K562 (cell line): ENCODE data around the gene NKG7. TPM values are rescaled to one million over a fixed set of nuclear protein-coding genes. Genes with fewer than 3 reads are reported as not detected.

Source experiments
- CAMTA2 ChIP-seq: fragments of 250-450 bp; sonication (Bioruptor Pico); conservative IDR thresholded peaks from 2 replicates; pipeline ENCODE4 v1.5.1; 2022
- HDAC1 ChIP-seq, 2 experiments: fragments of 450-650 bp; IDR thresholded peaks; 2 replicates each; pipeline ENCODE4 v1.6.1; 2016 to 2017; ENCODE audit warnings: inconsistent platforms in 1 of 2, mild to moderate bottlenecking in 1 of 2, moderate library complexity in 1 of 2
- HDAC3 ChIP-seq: fragments of 450-650 bp; IDR thresholded peaks from 2 replicates; pipeline ENCODE4 v1.6.1; 2018; ENCODE audit warnings: borderline replicate concordance, mild to moderate bottlenecking, moderate library complexity; ENCODE audit not compliant: partially characterized antibody
- MYC ChIP-seq, 2 experiments: fragments of 250-450 bp in 1 of 2; sonication (Bioruptor Pico) in 1 of 2; IDR thresholded peaks; 2 replicates each; pipeline versions ENCODE4 v1.5.1 to v1.6.1; 2012 to 2021; ENCODE audit warnings: low read depth in 2 of 2, borderline replicate concordance in 1 of 2, improper control_type of control experiment in 1 of 2, low read length in 1 of 2, mild to moderate bottlenecking in 1 of 2, moderate library complexity in 1 of 2
- NCOA2 ChIP-seq, 2 experiments: fragments of 450-650 bp; IDR thresholded peaks; 2 replicates each; pipeline ENCODE4 v1.6.1; 2018; ENCODE audit warnings: mild to moderate bottlenecking in 2 of 2, moderate library complexity in 1 of 2; ENCODE audit not compliant: partially characterized antibody in 2 of 2
- NR2C1 ChIP-seq, 2 experiments: fragments of 450-650 bp; IDR thresholded peaks; 2 replicates each; pipeline ENCODE4 v1.6.1; 2017; ENCODE audit warnings: mild to moderate bottlenecking in 2 of 2, antibody characterized with exemption in 1 of 2, inconsistent platforms in 1 of 2, missing compliant biosample characterization in 1 of 2, missing genetic modification characterization in 1 of 2
- NR2F6 ChIP-seq: fragments of 450-650 bp; formaldehyde crosslinking; IDR thresholded peaks from 2 replicates; pipeline ENCODE4 v1.4.0; 2020; ENCODE audit warnings: mild to moderate bottlenecking
- PHF21A ChIP-seq: fragments of 450-650 bp; IDR thresholded peaks from 2 replicates; pipeline ENCODE4 v1.6.1; 2017; ENCODE audit warnings: low read depth, borderline replicate concordance
- PML ChIP-seq: IDR thresholded peaks from 2 replicates; pipeline ENCODE4 v1.6.1; 2012; ENCODE audit warnings: low read length, inconsistent platforms
- RAD51 ChIP-seq: fragments of 450-650 bp; IDR thresholded peaks from 2 replicates; pipeline ENCODE4 v1.7.1; 2016; ENCODE audit warnings: low read depth, mild to moderate bottlenecking, borderline replicate concordance
- RERE ChIP-seq: sonication (generic); formaldehyde crosslinking; IDR thresholded peaks from 2 replicates; pipeline ENCODE4 v1.8.0; 2023; ENCODE audit warnings: missing genetic modification reagents, mild to moderate bottlenecking, borderline replicate concordance
- ZBTB17 ChIP-seq: fragments of 450-650 bp; formaldehyde crosslinking; IDR thresholded peaks from 2 replicates; pipeline ENCODE4 v1.4.0; 2020; ENCODE audit warnings: mild to moderate bottlenecking
- ZFP36 ChIP-seq: fragments of 150-350 bp; IDR thresholded peaks from 2 replicates; pipeline ENCODE4 v1.6.1; 2018; ENCODE audit warnings: low read length, low read depth; ENCODE audit not compliant: partially characterized antibody
- ZKSCAN3 ChIP-seq: fragments of 250-450 bp; sonication (Bioruptor Pico); IDR thresholded peaks from 2 replicates; pipeline ENCODE4 v1.4.0; 2020
- ZNF239 ChIP-seq: fragments of 250-450 bp; sonication (Bioruptor Pico); IDR thresholded peaks from 2 replicates; pipeline ENCODE4 v1.4.0; 2020; ENCODE audit warnings: mild to moderate bottlenecking
- ZNF347 ChIP-seq: fragments of 450-650 bp; formaldehyde crosslinking; IDR thresholded peaks from 2 replicates; pipeline ENCODE4 v1.4.0; 2020; ENCODE audit warnings: low read depth, mild to moderate bottlenecking, moderate library complexity
- polyA plus RNA-seq, 8 experiments: library from polyadenylated mRNA; depleted of rRNA in 4 of 8; stranded (reverse) in 5 of 8; unstranded in 3 of 8; fragments of >200 nt; fragmentation: Nextera tagmentation in 2 of 8; fragmentation: Illumina TruSeq in 1 of 8; extraction: Ambion mirVana in 2 of 8; extraction: Trizol in 1 of 8; gene quantifications; 2 replicates each; pipeline versions ENCODE4 v1.2.1 to v1.2.3, GENCODE V29; 2011 to 2014; ENCODE audit warnings: inconsistent platforms in 1 of 8, missing spikeins in 1 of 8
- total RNA-seq, 7 experiments: library from RNA; depleted of rRNA in 6 of 7; stranded (reverse); fragments of >200 nt in 6 of 7; fragmentation: Illumina TruSeq in 2 of 7; extraction: Trizol in 2 of 7; gene quantifications; 2 replicates each; pipeline versions ENCODE4 v1.2.1 to v1.2.3, GENCODE V29; 2011 to 2021; ENCODE audit warnings: low replicate concordance in 1 of 7
- TF ChIP-seq, protein P1 (sequence below): sonication (generic); formaldehyde crosslinking; IDR thresholded peaks from 2 replicates; pipeline ENCODE4 v1.8.1; 2023; ENCODE audit warnings: mild to moderate bottlenecking, missing genetic modification reagents, moderate library complexity
- TF ChIP-seq, protein P2 (sequence below): fragments of 250-450 bp; sonication (Bioruptor Pico); IDR thresholded peaks from 2 replicates; pipeline ENCODE4 v1.4.0; 2020; ENCODE audit warnings: mild to moderate bottlenecking

The NKG7 gene
- total and polyA plus RNA-seq, 9 of the 15 experiments (the other 6 are each of a cell fraction or from before 2014, with no cell fraction given): 0.30 to 0.70 (median 0.51) TPM; not detected in 2

- TF ChIP-seq, protein P1, sequence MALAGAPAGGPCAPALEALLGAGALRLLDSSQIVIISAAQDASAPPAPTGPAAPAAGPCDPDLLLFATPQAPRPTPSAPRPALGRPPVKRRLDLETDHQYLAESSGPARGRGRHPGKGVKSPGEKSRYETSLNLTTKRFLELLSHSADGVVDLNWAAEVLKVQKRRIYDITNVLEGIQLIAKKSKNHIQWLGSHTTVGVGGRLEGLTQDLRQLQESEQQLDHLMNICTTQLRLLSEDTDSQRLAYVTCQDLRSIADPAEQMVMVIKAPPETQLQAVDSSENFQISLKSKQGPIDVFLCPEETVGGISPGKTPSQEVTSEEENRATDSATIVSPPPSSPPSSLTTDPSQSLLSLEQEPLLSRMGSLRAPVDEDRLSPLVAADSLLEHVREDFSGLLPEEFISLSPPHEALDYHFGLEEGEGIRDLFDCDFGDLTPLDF: 0 out of 2 replicates have a peak, but pooled peaks have one; percentile 16
- TF ChIP-seq ZBTB17 (no peak), PML (no peak), MYC (IDR thresholded peaks at IDR 0.05; ENCODE audit: low read depth, low read length) (peak; percentile 67), MYC (CRISPR knock-in tag; IDR thresholded peaks at IDR 0.05; ENCODE audit: borderline replicate concordance, low read depth) (no peak), RERE (CRISPR knock-in tag) (no peak), RAD51 (peak; percentile 46; the same call in 1 of the 2 replicates), HDAC1 (IDR thresholded peaks at IDR 0.05) (peak in 1 of 2 experiments; percentile 59; a peak in 2 of 4 replicates), HDAC3 (no peak), ZNF347 (no peak), CAMTA2 (CRISPR knock-in tag) (no peak), ZKSCAN3 (CRISPR knock-in tag) (no peak), ZNF239 (CRISPR knock-in tag) (no peak), NR2C1 (IDR thresholded peaks at IDR 0.05) (no peak), NR2C1 (tag; IDR thresholded peaks at IDR 0.05) (no peak), ZFP36 (no peak), NCOA2 (IDR thresholded peaks at IDR 0.05; ENCODE audit: partially characterized antibody in 2 of 2) (no peak), NR2F6 (CRISPR knock-in tag) (no peak), PHF21A (0 out of 2 replicates have a peak, but pooled peaks have one; percentile 22)
- TF ChIP-seq, protein P2, sequence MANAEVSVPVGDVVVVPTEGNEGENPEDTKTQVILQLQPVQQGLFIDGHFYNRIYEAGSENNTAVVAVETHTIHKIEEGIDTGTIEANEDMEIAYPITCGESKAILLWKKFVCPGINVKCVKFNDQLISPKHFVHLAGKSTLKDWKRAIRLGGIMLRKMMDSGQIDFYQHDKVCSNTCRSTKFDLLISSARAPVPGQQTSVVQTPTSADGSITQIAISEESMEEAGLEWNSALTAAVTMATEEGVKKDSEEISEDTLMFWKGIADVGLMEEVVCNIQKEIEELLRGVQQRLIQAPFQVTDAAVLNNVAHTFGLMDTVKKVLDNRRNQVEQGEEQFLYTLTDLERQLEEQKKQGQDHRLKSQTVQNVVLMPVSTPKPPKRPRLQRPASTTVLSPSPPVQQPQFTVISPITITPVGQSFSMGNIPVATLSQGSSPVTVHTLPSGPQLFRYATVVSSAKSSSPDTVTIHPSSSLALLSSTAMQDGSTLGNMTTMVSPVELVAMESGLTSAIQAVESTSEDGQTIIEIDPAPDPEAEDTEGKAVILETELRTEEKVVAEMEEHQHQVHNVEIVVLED (CRISPR knock-in tag): peak; percentile 73
Measured at GRCh38 chr19:51338563-51339312, 33.7 kb downstream of the NKG7 start (continued).
